Heart left ventricle (tissue), 13 donors: ENCODE measurements around the gene FLG2.

ENCODE experiments used
- POLR2A ChIP-seq, 2 donors: fragments of 450-650 bp; IDR thresholded peaks; one replicate each; pipeline ENCODE4 v1.6.1; 2017; ENCODE audit warnings: antibody characterized with exemption in 2 of 2, mild to moderate bottlenecking in 2 of 2, moderate library complexity in 2 of 2
- TF ChIP-seq, protein P1 (sequence below), 12 donors: fragments of 200-600 bp; sonication (generic) in 4 of 12; IDR thresholded peaks; one replicate each; pipeline versions ENCODE4 v1.5.0 to v1.8.0; 2018 to 2022; ENCODE audit warnings: antibody characterized with exemption in 12 of 12, mild to moderate bottlenecking in 5 of 12
- donor health status: ischemic (EF 13 %, LVEDD 7.1; RV severe dilation, severe dysfunction).
- donor health status: DM: no; HTN: yes; CAD: no.
- donor health status: DM: no; HTN: no; CAD: no.
- donor health status: ischemic (EF 25% LVEDD 6.9; RV normal size, moderate dysfunction).
- donor health status: ischemic (EF 25% LVEDD 5.7; RV mildly dilated, moderate dysfunction).
- donor health status: ischemic (EF 35%, LVEDD 5.7; RV mildly dilated, moderate dysfunction).
- donor health status: nonischemic (EF 11% LVEDD 7.7; RV severe dilation, severe dysfunction).
- donor health status: DM: yes; HTN: yes; CAD: no.
- donor health status: PGD.
- donor health status: ischemic (EF 29% LVEDD 5.4; RV normal size, mild dysfunction).
- donor health status: nonischemic (EF 23%, LVEDD 6.1; RV moderate dilation, normal function).

DNA sequence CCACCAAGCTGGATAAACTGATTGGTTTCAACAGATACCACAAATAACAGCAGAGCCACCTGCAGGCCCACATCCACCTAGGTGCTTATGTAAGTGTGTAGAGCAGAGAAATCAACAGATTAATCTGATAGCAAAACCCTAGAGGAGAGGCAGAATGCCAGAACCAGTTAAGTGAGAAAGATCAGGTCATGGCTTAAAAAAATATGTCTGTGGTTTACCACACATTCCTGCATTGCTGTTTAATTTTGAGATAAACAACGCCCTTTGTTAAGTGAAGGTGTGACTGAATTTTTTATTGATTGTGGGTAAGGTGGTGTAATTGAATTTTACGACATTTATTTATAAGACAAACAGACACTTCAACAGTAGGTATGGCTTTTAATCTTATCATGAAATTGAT lies 33.1 kb upstream of the FLG2 start:
- TF ChIP-seq POLR2A (IDR thresholded peaks at IDR 0.05): no peak
- TF ChIP-seq, protein P1, sequence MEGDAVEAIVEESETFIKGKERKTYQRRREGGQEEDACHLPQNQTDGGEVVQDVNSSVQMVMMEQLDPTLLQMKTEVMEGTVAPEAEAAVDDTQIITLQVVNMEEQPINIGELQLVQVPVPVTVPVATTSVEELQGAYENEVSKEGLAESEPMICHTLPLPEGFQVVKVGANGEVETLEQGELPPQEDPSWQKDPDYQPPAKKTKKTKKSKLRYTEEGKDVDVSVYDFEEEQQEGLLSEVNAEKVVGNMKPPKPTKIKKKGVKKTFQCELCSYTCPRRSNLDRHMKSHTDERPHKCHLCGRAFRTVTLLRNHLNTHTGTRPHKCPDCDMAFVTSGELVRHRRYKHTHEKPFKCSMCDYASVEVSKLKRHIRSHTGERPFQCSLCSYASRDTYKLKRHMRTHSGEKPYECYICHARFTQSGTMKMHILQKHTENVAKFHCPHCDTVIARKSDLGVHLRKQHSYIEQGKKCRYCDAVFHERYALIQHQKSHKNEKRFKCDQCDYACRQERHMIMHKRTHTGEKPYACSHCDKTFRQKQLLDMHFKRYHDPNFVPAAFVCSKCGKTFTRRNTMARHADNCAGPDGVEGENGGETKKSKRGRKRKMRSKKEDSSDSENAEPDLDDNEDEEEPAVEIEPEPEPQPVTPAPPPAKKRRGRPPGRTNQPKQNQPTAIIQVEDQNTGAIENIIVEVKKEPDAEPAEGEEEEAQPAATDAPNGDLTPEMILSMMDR (IDR thresholded peaks at IDR 0.05): no peak
